CD14-positive monocyte (primary cell): ENCODE measurements around the gene HOXC12. TPM values are rescaled to one million over a fixed set of nuclear protein-coding genes. Genes with fewer than 3 reads are reported as not detected.
A peak's percentile ranks its signal among the peaks of the same experiment; 100 is the strongest.

Source experiments
- DNase-seq, 3 donors: peaks; one replicate each; pipeline ENCODE4 v3.0.0-alpha.2; 2011 to 2022
- H2AFZ ChIP-seq: 2 replicates; pipeline ENCODE4 v1.6.0; 2012; ENCODE audit warnings: mild to moderate bottlenecking, low read depth, low read length, inconsistent platforms; ENCODE audit not compliant: insufficient read depth, poor library complexity, severe bottlenecking
- H3K27ac ChIP-seq, 2 donors: 1 replicate in 1 of 2; 2 replicates in 1 of 2; pipeline ENCODE4 v1.5.1; 2012 to 2013; ENCODE audit warnings: low read length in 2 of 2, control low read depth in 1 of 2, inconsistent platforms in 1 of 2, low read depth in 1 of 2, mild to moderate bottlenecking in 1 of 2
- H3K27me3 ChIP-seq, 2 donors: one replicate each; pipeline versions ENCODE4 v1.6.0 to v1.6.1; 2011 to 2013; ENCODE audit warnings: low read length in 2 of 2; ENCODE audit not compliant: control insufficient read depth in 2 of 2, insufficient read depth in 2 of 2
- H3K36me3 ChIP-seq, 2 donors: replicated peaks in 1 of 2; 1 replicate in 1 of 2; 2 replicates in 1 of 2; pipeline versions ENCODE4 v1.5.1 to v1.6.1; 2012 to 2013; ENCODE audit warnings: low read length in 2 of 2, control low read depth in 1 of 2, inconsistent platforms in 1 of 2, mild to moderate bottlenecking in 1 of 2; ENCODE audit not compliant: insufficient read depth in 2 of 2, control insufficient read depth in 1 of 2
- H3K4me1 ChIP-seq, 2 donors: 1 replicate in 1 of 2; 2 replicates in 1 of 2; pipeline versions ENCODE4 v1.5.1 to v1.6.1; 2012 to 2013; ENCODE audit warnings: low read length in 2 of 2, control low read depth in 1 of 2, inconsistent platforms in 1 of 2, mild to moderate bottlenecking in 1 of 2, moderate library complexity in 1 of 2; ENCODE audit not compliant: insufficient read depth in 2 of 2, control insufficient read depth in 1 of 2
- H3K4me2 ChIP-seq: replicated peaks from 2 replicates; pipeline ENCODE3; 2012; ENCODE audit warnings: low read length, moderate library complexity, mild to moderate bottlenecking; ENCODE audit not compliant: poor library complexity, severe bottlenecking; ENCODE audit errors: extremely low read depth
- H3K4me3 ChIP-seq, 3 experiments: fragments of 200-600 bp in 1 of 3; sonication (generic) in 1 of 3; replicated peaks in 1 of 3; 1 replicate in 2 of 3; 2 replicates in 1 of 3; pipeline ENCODE4 v1.5.1; 2011 to 2013; ENCODE audit warnings: low read length in 3 of 3, mild to moderate bottlenecking in 3 of 3, control low read depth in 2 of 3, low read depth in 2 of 3, inconsistent platforms in 1 of 3, moderate library complexity in 1 of 3
- H3K79me2 ChIP-seq: 2 replicates; pipeline ENCODE4 v1.6.0; 2012; ENCODE audit warnings: mild to moderate bottlenecking, control low read depth, inconsistent platforms, low read length, moderate library complexity; ENCODE audit not compliant: insufficient read depth
- H3K9ac ChIP-seq: 2 replicates; pipeline ENCODE4 v1.6.0; 2017; ENCODE audit warnings: low read length, mild to moderate bottlenecking; ENCODE audit not compliant: insufficient read depth, poor library complexity, severe bottlenecking
- H3K9me3 ChIP-seq, 2 donors: replicated peaks in 1 of 2; 1 replicate in 1 of 2; 2 replicates in 1 of 2; pipeline versions ENCODE4 v1.5.1 to v1.6.1; 2012 to 2013; ENCODE audit warnings: low read length in 2 of 2, control low read depth in 1 of 2; ENCODE audit not compliant: control insufficient read depth in 1 of 2, insufficient read depth in 1 of 2
- H4K20me1 ChIP-seq: 2 replicates; pipeline ENCODE4 v1.6.0; 2012; ENCODE audit warnings: mild to moderate bottlenecking, low read length, control low read depth, moderate library complexity; ENCODE audit not compliant: insufficient read depth
- H3K27ac Mint-ChIP-seq, 7 donors: one replicate each; pipeline ENCODE4 v1.8.0; 2020; ENCODE audit warnings: mild to moderate bottlenecking in 7 of 7, mixed read lengths in 7 of 7, moderate library complexity in 6 of 7, inconsistent platforms in 2 of 7
- H3K27me3 Mint-ChIP-seq, 3 donors: one replicate each; pipeline ENCODE4 v1.8.0; 2021 to 2022; ENCODE audit warnings: low read depth in 3 of 3, mild to moderate bottlenecking in 3 of 3, mixed read lengths in 3 of 3, moderate library complexity in 3 of 3, inconsistent platforms in 1 of 3
- H3K36me3 Mint-ChIP-seq, 2 donors: one replicate each; pipeline ENCODE4 v1.8.0; 2020; ENCODE audit warnings: mixed read lengths in 2 of 2, inconsistent platforms in 1 of 2, mild to moderate bottlenecking in 1 of 2
- H3K4me1 Mint-ChIP-seq: one replicate; pipeline ENCODE4 v1.8.0; 2020; ENCODE audit warnings: mild to moderate bottlenecking, mixed read lengths
- H3K4me3 Mint-ChIP-seq, 2 donors: one replicate each; pipeline ENCODE4 v1.8.0; 2020; ENCODE audit warnings: mild to moderate bottlenecking in 2 of 2, mixed read lengths in 2 of 2, moderate library complexity in 1 of 2
- H3K9me3 Mint-ChIP-seq, 7 donors: one replicate each; pipeline ENCODE4 v1.8.0; 2020 to 2022; ENCODE audit warnings: mixed read lengths in 7 of 7, mild to moderate bottlenecking in 6 of 7, moderate library complexity in 6 of 7, inconsistent platforms in 2 of 7
- WGBS: methylation state at CpG from one replicate; pipeline ENCODE4 v1.1.5; 2013; ENCODE audit warnings: missing lambda C conversion rate; ENCODE audit not compliant: insufficient coverage; 5-methylcytosine and 5-hydroxymethylcytosine counted together
- intact Hi-C, 2 donors: fragments of 100-400 bp; cut with micrococcal nuclease; formaldehyde crosslinking; loops; one replicate each; pipeline versions ENCODE4 v1.15.0 to v1.15.1; 2023
- polyA plus RNA-seq, 3 donors: library from polyadenylated mRNA; depleted of rRNA in 1 of 3; unstranded in 2 of 3; stranded (reverse) in 1 of 3; fragments of 300-500 nt in 2 of 3; fragments of >200 nt in 1 of 3; fragmentation: Illumina TruSeq in 2 of 3; gene quantifications; 1 replicate in 2 of 3; 2 replicates in 1 of 3; pipeline ENCODE4 v1.2.3, GENCODE V29; 2012 to 2021
- TF ChIP-seq, protein P1 (sequence below): fragments of 200-600 bp; IDR thresholded peaks from one replicate; pipeline ENCODE4 v1.8.0; 2022; ENCODE audit warnings: antibody characterized with exemption, mild to moderate bottlenecking

The HOXC12 gene
- polyA plus RNA-seq, 3 donors: not detected

DNA sequence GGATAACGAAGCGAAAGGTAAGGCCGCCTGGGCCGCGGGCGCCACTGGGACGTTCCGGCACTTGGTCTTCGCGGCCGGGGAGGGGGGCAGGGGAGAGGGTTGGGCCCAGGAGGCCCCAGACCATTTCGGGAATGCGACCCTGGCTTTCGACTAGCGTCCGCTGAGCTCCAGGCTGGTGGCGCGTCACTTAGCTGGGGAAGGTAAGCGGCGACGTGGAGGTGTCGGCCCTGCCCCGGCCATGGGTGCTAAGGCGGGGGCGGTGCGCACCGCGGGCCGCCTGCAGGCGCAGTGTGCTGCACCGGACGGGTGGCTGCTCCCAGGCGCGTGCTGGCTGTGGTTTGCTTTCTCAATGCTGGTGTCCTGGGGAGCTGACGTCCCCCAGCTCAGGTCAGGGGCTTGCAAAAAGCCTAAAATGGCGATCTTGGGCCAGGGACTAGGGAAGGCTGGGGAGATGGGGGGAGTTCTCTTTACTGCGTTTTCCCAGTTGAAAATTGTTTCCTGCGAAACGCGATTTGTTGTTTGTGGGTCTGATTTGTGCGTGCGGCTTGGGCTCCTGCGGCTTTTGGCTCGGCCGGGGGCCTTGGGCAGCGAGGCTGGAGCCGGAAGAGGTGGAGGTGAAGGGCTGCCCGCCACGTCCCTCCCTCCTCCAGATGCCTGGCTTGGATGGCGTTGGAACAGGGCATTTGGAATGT is 31.4 kb downstream of the HOXC12 start:
- TF ChIP-seq, protein P1, sequence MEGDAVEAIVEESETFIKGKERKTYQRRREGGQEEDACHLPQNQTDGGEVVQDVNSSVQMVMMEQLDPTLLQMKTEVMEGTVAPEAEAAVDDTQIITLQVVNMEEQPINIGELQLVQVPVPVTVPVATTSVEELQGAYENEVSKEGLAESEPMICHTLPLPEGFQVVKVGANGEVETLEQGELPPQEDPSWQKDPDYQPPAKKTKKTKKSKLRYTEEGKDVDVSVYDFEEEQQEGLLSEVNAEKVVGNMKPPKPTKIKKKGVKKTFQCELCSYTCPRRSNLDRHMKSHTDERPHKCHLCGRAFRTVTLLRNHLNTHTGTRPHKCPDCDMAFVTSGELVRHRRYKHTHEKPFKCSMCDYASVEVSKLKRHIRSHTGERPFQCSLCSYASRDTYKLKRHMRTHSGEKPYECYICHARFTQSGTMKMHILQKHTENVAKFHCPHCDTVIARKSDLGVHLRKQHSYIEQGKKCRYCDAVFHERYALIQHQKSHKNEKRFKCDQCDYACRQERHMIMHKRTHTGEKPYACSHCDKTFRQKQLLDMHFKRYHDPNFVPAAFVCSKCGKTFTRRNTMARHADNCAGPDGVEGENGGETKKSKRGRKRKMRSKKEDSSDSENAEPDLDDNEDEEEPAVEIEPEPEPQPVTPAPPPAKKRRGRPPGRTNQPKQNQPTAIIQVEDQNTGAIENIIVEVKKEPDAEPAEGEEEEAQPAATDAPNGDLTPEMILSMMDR: no peak
- no peak overlapping the region for H3K9ac ChIP-seq
- no peak overlapping the region for H3K27ac Mint-ChIP-seq
- H3K4me3 Mint-ChIP-seq: peak overlapping the region in 1 of 2 donors; percentile 83
- peaks cover 30 to 36% of the 10 kb centered on the region in 2 donors for H3K4me1 ChIP-seq
- WGBS: 3% methylated on average over 46 of the region's 50 CpGs
- H2AFZ ChIP-seq: no peak overlapping the region
- no peak overlapping the region for H3K27ac ChIP-seq
- H4K20me1 ChIP-seq: no peaks in the 10 kb centered on the region
- peaks cover 8 to 36% of the 10 kb centered on the region in 2 donors for H3K36me3 Mint-ChIP-seq
- H3K4me1 Mint-ChIP-seq: peaks cover 42% of the 10 kb centered on the region
- peaks cover 17 to 80% (median 60%) of the 10 kb centered on the region in 7 donors for H3K9me3 Mint-ChIP-seq
- H3K4me2 ChIP-seq: peak overlapping the region; percentile 37
- peaks cover 91 to 100% of the 10 kb centered on the region in 2 donors for H3K27me3 ChIP-seq
- no peak for DNase-seq
- H3K9me3 ChIP-seq: peaks cover 47 to 85% of the 10 kb centered on the region in 2 donors
- H3K79me2 ChIP-seq: no peaks in the 10 kb centered on the region
- no peaks in the 10 kb centered on the region for H3K36me3 ChIP-seq
- H3K27me3 Mint-ChIP-seq: peaks cover 98 to 100% (median 100%) of the 10 kb centered on the region in 3 donors
- peak overlapping the region in 1 of 3 experiments; percentile 45 for H3K4me3 ChIP-seq
- intact Hi-C loops: loop anchor here in 1 of 2 donors (10.0 kb wide), 1 partner anchor 291 kb away; no protein-coding TSS in a partner anchor

DNA sequence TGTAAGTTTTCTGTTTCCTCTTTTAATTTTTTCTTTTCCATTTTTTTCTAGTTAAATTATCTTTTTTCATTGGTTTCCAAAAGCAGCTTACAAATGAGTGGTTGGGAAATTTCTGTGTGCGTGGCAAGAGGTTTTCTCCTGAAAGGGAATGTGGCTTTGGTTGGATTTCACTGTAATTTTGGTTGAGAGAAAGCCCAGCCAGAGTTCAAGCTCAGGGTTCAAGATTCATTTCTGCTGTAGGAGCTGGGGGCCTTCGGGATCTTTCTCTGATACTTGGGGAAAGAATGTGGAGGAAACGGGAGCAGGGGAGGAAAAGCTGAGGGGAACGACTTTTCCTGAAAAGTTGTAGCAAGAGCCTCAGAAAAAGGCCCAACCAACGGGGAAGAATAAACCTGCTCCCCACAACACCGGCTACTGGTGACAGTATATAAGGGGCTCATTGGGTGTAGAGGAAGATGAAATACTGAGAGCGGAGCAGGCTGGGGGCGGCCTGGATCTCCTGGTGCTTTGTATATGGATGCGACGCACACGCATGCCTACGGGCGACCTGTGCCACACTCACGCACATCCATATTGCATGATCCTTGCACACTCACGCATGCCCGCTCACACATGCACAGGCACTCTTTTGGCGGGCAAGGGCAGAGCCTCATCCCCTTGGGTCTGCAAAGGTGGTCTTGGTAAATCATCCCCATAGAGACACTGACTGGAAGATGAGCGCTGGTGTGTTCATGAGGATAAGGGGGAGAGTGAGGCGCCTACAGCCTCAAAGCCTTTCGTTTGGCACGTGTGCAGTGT is 32.2 kb downstream of the HOXC12 start:
- H4K20me1 ChIP-seq: no peaks in the 10 kb centered on the region
- H3K9me3 Mint-ChIP-seq: peaks cover 17 to 83% (median 57%) of the 10 kb centered on the region in 7 donors
- H3K36me3 ChIP-seq: no peaks in the 10 kb centered on the region
- peak overlapping the region in 1 of 2 donors; percentile 80 for H3K4me3 Mint-ChIP-seq
- peaks cover 42% of the 10 kb centered on the region for H3K4me1 Mint-ChIP-seq
- TF ChIP-seq, protein P1: no peak
- H3K9ac ChIP-seq: no peak overlapping the region
- H3K4me3 ChIP-seq: no peak overlapping the region
- 31% methylated on average over 6 of the region's 21 CpGs for WGBS
- peaks cover 46 to 85% of the 10 kb centered on the region in 2 donors for H3K9me3 ChIP-seq
- intact Hi-C loops: loop anchor here in 1 of 2 donors (10.0 kb wide), 1 partner anchor 292 kb away; no protein-coding TSS in a partner anchor
- H3K27me3 Mint-ChIP-seq: peaks cover 98 to 100% (median 100%) of the 10 kb centered on the region in 3 donors
- no peak overlapping the region for H2AFZ ChIP-seq
- no peak overlapping the region for H3K27ac ChIP-seq
- H3K79me2 ChIP-seq: no peaks in the 10 kb centered on the region
- H3K36me3 Mint-ChIP-seq: peaks cover 6 to 36% of the 10 kb centered on the region in 2 donors
- no peak overlapping the region for H3K27ac Mint-ChIP-seq
- DNase-seq: no peak
- peaks cover 30 to 36% of the 10 kb centered on the region in 2 donors for H3K4me1 ChIP-seq
- H3K4me2 ChIP-seq: no peak overlapping the region
- peaks cover 91 to 100% of the 10 kb centered on the region in 2 donors for H3K27me3 ChIP-seq
